GM12874 (cell line): Measurements from ENCODE around the gene VPS13D.

Experiments used
- CTCF ChIP-seq: IDR thresholded peaks from 2 replicates; pipeline ENCODE4 v1.5.1; 2011; ENCODE audit warnings: low read depth, mild to moderate bottlenecking, control low read depth, low read length, moderate library complexity; ENCODE audit not compliant: insufficient read depth

Gene VPS13D

DNA sequence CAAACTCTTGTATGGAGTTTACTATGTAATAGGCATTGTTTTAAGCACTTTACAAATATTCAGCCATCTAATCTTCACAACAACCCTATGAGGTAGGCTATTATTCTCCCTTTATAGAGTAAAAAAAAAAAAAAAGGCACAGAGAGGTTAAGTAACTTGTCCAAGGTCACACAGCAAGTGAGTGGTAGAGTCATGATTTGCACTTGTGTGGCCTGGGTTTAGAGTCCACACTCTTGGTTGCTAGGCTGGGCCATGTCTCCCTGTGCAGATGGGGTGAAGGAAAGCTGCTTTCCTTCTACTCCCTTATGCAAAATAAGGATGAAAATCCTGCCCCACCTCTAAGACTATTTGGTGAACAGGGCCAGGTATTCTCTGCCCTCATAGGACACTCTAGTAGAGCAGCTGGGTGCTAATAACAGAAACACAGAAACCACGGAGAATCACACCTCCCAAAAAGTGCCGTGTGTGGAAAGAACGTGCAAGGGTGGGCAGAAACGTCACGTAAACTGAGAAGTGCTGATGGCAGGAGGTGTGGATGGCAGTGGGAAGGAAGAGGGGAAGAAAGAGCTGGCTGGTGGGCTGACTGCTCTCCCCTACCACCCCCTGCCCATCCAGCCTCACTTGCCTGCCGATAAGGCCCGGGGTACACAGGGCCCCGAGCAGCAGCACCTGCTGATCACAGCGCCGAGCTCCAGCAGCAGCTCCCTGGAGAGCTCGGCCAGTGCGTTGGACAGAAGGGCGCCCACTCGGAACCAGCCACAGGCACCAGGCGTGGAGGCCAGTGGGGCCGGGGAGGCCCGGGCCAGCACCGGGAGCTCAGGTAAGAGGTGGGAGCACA is 28.3 kb upstream of the VPS13D start:
- TF ChIP-seq CTCF = no peak

GRCh38 chr1:12202190-12202497 is 27.7 kb upstream of the VPS13D start:
- TF ChIP-seq CTCF = no peak

- no peak for TF ChIP-seq CTCF
These were observed 27.3 kb upstream of the VPS13D start for GRCh38 chr1:12202577-12202976.

DNA sequence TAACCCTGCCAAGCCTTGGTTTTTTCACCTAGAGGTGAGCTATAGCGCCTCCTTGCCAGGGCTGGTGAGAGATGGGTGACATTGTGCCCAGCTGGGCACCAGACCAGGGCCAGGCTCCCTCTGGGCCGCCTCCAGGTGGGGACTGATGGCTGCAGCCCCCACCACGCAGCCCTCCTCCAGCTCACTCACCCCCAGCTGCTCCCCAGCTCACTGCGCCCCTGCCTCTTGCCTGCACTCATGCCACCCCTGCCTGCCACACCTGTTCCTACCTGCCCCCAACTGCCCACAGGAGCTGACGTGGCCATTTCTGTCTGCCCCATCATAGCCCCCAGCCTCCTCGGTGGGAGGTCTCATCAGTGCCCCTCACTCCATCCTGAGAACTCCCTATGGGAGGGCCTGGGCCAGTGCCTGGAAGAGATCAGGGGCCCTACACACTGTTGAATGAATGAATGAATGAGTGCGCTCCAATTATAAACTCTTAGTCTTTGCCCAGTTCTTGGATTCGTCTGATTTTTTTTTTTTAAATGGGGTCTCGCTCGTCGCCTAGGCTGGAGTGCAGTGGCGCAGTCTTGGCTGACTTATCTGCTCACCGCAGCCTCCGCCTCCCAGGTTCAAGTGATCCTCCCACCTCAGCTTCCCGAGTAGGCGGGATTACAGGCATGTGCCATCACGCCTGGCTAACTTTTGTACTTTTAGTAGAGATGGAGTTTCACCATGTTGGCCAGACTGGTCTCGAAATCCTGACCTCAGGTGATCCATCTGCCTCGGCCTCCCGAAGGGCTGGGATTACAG is 26.4 kb upstream of the VPS13D start:
- TF ChIP-seq CTCF = no peak

DNA sequence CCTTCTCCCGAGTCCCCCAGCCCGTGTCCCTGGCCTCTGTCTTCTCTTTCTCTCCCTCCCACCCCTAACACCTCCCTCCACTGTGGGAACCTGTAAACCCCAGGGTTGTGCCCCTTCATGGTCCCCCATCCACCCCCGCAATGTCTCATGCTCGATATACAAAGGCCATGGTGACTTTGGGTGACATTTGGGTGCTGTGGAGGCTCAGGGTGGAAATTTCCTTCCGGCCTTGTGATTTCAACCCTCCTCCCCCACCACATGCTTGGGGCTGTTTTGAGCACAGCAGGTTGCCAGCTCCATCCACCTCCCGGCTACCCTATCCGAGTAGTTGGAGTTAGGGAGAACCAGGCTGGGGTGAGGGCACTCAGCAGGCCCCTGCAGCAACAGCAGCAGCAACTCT is 25.7 kb upstream of the VPS13D start:
- no peak for TF ChIP-seq CTCF

DNA sequence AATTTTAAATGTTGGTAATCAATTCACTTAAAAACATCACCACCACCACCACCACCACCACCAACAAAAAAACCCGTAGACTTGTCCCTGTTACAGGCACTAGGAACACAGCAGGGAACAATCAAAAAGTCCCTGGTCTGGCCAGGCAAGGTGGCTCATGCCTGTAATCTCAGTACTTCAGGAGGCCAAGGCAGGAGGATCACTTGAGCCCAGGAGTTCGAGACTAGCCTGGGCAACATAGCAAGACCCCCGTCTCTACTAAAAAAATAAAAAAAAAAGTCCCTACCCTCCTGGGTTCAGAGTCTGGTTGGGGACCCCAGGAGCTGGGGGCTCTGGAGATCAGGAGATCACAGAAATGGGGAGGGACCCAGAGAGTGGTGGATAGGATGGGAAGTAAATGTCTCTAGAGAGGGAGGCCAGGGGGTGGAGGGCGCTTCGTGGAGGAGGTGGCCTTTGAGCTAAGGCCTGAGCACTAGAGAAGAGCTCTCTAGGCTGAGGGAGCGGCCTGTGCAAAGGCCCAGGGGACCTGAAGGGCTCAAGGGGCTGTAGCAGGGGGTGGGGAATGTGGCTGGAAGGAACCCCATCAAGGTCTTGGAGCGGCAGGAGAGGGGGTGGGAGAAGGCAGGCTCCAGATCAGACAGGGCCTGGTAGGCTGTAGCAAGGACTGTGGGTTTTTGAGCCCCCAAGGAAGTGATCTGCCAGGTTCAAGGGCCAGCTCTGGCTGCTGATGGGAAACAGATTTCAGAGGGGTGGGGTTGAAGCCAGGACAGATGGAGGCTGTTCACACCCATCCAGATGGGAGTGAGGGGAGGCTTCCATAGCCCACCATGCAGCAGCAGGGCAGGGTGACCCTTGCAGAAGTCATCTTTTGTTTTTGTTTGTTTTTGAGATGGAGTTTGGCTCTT is 24.8 kb upstream of the VPS13D start:
- no peak for TF ChIP-seq CTCF

DNA sequence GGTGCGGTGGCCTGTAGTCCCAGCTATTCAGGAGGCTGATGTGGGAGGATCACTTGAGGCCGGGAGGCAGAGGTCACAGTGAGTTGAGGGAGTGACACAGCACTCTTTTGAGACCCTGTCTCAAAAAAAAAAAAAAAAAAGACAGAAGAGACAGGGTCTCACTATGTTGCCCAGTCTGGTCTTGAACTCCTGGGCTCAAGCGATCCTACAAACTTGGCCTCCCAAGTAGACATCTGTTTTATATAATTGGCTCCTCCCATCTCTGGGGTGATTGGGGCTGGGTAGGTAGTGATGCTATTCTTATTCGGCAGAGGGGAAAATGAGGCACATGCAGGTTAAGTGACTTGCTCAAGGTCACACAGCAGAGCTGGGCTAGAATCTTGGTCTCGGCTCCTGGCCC is 23.6 kb upstream of the VPS13D start:
- no peak for TF ChIP-seq CTCF
